ENCODE measurements around the gene MEF2A.

MEF2A gene

DNA sequence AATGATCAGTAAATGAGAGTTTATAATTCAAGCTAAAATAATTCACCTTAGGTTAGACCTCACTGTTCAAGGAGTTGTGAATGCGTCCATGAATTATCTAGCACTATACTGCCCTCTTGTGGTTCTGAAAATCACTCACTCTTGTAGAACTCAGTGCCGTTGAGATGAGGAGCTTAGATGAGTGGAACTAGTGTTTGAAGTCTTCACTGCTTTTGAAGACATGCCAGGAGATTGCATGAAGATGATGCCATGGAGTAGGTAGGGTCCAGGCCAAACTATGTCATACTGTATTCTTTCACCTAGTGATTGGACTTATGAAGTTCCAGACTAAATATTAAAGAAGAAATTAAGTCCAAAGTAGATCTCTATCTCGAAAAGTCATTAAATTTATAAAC is 138.7 kb downstream of the MEF2A start:
- DNase-seq (ENCODE audit: low read depth): no peak

GRCh38 chr15:99706557-99707303 is 140.9 kb downstream of the MEF2A start:
- no peak for DNase-seq (ENCODE audit: low read depth)

DNA sequence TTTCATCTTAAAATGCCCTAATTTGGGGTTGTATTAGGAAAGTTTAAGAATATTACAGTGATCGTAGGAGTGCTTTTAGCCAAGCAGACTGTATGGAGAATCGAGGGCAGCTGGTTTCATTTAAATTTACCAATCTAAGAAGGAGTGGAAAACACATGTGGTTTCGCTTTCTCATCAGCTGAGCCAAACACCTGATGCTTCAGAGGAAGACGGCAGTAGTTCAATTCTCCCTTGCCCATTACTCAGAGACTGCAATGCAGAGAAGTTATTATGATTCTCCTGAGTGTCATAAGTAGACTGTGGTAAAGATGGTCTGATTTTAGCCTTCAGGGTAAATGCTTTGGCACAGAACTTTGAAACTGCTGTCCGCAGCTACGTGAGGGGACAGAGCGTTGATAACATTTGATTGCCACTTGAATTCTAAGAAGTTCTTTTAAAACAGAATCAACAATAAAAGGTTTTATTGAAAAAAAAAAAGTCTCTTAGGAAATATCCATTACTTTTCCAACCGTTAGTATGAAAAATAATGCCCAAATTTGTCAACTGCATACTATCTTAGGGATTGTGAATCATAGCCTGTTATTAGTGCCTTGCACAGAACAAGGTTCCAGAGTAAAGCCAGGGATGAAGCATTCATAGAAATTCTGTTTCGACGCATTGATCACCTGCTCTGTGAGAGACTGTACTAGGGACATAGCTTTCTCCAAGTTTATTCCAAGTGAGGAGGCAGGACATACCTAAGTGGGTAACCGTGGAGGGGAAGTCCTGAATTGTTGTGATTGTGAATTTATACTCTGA is 141.9 kb downstream of the MEF2A start:
- DNase-seq (ENCODE audit: low read depth): no peak

DNA sequence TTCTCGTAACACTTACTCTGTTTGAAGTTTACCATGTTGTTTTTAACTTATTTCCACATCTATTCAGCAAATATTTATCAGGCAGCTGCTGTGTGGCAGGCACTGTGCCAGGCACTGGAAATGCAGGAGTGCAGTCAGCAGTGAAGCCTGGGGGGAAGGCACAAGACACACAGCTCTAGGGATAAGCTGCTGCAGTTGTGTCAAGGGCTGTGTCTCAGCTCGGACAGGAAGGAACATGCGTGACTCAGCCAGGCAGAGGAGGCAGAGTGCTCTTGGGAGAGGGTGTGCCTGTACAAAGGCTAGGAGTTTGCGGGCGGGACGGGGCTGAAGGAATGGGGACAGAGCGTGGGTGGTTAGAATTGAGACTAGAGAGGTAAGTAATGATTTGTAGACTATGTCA is 142.8 kb downstream of the MEF2A start:
- no peak for DNase-seq (ENCODE audit: low read depth)

- no peak for DNase-seq (ENCODE audit: low read depth)
Measured at GRCh38 chr15:99709243-99709986, 143.6 kb downstream of the MEF2A start.

DNA sequence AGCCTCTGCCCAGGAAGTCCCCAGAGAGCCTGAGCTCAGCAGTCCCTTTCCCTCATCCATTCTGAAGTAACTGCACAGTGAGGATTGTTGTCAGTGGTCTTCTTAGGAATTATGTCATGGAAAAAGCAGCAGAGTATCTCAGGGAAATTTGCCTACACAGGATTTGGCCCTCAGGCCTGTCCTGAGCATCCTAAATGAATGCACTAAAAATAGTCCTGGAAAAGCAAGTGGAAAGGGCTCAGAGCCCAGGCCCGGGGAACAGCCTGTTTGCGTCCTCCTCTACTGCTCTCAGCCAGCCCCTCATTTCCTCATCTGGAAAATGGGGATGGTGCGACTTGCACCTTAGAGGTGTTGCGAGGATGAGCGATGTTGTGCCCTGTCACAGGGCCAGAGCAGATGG is 145.8 kb downstream of the MEF2A start:
- DNase-seq (ENCODE audit: low read depth): no peak

GRCh38 chr15:99712415-99712814 is 146.6 kb downstream of the MEF2A start:
- DNase-seq (ENCODE audit: low read depth): no peak

DNA sequence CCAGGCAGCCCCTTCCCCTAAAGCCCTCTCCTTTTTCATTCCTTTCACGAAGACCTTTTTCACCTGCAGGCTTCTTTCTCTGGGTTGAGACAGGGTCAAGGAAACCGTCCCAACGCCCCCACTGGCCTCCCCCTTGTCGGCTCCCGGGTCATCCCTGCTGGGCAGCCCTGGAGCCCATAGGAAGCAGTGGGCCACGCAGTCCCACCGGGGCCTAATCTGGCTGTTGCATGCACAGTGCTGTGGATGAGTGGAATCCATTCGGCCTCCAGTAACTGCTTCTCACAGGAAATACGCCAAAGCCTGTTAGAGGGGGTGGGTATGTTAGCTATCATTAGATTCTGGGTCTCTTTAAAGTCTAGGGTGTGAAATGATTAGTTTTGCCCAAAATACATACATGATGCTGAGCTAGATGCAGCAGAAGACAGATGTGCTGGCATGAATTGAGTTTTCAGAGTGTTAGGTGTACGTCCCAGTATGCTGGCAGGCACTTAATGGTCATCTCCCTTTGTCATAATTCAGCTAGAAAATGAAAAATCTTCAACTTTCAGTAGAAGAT is 150.8 kb downstream of the MEF2A start:
- DNase-seq (ENCODE audit: low read depth): no peak

DNA sequence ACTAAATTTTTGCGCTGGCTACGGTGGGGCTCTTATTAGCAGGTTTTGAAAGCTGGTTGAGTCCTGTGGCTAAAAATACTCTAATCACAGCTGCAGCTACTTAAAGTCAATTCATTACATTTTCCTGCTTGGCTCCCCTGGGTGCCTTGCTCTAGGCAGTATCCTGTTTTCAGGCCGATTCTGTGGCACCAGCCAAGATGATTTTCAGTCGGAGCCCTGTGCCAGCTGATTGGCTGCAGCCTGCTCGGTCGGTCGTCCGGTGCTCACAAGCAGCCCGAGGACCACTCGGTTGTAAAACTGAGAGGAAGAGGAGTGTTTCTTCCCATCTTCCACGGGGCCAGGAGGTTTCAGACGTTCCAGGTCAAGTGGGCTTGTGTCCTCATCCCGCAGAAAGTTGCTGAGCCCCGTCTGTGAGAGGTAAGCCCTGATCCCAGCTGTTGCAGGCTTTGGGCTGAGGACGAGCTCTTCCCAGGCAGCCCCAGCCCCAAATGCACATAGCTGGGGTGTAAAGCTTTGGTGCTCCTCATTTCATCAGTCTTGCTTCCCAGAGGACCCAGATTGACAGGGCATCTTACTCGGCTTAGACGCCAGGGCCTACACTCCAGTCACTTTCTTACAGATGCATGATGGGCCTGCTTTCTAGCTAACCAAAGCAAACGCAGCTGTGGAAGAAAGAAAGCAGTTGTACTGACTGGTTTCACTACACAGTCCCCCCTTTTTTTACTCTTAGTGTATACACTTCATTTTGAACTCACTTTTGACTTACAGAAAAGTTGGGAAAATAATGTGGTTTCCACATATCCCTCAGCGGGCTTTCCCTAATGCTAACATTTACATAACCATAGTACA is 151.6 kb downstream of the MEF2A start:
- no peak for DNase-seq (ENCODE audit: low read depth)

DNA sequence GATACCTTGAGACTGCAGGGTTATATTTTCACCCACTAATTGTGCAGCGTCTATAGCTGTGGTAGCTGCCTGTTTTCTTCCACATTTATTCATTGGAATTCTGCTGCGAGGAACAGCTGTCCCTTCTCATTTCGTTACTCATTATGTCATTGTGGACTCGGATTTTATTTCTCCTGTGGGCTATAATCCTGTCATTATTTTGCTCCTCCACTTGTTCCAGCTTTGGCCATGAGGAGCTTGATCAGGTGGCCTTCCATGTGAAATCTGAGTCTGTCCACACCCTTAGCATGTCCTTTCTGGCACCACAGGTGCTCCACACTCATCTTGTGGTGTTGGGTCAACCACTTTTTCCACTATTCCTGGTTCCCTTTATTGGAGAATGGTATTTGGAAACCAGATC is 152.6 kb downstream of the MEF2A start:
- DNase-seq (ENCODE audit: low read depth): no peak

DNA sequence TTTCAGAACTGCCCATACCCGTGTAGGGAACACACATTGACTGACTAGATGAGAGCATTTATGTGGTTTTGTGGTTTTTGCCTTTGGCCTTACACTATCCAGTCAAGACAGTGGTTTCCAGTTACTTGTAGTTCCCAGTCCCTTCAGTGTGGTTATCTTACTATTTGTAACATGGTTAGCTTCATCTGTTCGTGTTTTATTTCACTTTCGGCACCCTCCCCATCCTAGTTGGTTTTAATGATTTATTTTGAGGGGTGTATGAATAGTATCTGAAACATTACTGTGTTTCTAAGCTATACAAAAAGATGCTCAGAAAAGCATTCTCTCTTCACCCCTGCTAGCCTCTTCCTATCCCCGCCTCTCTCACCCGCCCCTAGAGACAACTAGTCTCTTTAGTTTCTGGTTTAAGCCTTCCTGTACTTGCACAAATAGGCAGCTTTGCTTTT is 153.3 kb downstream of the MEF2A start:
- no peak for DNase-seq (ENCODE audit: low read depth)

GRCh38 chr15:99720533-99720932 is 154.7 kb downstream of the MEF2A start:
- DNase-seq (ENCODE audit: low read depth): no peak

GRCh38 chr15:99721104-99721778 is 155.5 kb downstream of the MEF2A start:
- DNase-seq (ENCODE audit: low read depth): no peak

DNA sequence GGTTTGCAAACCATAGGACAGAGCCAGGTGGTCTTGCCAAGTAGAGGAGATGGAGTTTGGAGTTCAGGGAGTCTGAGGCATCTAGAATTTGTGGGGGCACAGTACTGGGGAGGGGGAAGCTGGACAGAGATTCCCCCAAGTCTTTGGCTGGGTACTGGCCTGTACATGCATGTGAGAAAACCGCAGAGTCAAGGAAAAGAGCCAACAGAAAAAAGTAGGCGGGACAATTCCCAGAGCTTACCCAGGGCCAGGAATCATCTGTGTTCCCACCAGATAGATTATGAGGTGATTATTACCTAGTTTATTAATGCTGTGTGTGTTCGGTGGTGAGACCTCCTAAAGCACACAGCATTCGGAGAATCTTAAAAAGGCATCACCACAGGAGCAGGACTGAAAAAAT is 156.1 kb downstream of the MEF2A start:
- no peak for DNase-seq (ENCODE audit: low read depth)

DNA sequence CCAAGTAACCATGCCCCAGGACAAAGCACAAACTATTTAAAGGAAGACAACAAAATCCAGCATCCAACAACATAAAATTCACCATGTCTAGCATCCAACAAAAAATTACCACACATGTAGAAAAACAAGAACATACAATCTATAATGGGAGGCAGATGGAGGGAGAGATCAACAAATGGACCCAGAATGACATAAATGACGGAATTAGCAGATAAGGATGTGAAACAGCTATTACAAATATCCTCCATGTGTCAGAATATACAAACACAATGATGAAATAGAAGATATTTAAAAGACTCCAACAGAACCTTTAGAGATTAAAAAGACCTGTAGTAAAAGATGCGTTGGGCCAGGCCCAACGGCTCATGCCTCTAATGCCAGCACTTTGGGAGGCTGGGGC is 156.6 kb downstream of the MEF2A start:
- no peak for DNase-seq (ENCODE audit: low read depth)

GRCh38 chr15:99726333-99726732 is 160.5 kb downstream of the MEF2A start:
- DNase-seq (ENCODE audit: low read depth): no peak

DNA sequence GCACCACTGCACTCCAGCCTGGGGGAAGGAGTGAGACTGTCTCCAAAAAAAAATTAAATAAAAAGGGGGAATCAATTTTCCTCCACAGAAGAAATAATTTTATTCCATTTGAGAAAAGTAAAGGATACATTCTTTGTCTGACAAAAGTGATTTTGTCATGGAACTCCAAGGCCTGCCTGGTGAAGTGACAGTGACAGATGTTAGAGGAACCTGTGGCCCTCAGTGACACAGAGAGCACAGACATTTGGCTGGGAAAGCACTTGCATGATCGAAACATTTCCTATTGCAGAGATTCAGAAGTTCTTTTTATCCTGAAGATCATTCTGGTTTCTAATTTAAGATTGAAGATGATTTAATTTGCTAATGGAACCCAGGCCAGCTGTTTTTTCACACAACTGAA is 161.5 kb downstream of the MEF2A start:
- no peak for DNase-seq (ENCODE audit: low read depth)

DNA sequence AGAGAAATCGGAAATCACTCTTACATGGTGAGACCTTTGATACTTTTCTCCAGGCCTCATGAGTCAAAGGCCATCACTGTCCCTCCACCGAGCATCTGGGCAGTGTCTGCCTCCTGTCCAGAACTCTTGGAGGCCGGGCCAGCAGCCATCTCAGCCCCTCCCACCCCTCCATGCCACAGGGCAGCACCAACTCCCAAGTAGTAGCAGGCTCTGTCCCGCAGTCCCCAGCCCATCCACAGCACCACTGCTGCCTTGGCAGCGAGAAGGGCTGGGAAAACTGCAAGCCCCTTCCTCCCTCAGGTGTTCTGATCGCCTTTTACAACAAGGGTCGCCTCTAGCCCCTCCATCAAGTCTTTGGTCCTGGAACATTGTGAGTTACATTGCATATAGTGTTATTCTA is 161.9 kb downstream of the MEF2A start:
- no peak for DNase-seq (ENCODE audit: low read depth)

DNA sequence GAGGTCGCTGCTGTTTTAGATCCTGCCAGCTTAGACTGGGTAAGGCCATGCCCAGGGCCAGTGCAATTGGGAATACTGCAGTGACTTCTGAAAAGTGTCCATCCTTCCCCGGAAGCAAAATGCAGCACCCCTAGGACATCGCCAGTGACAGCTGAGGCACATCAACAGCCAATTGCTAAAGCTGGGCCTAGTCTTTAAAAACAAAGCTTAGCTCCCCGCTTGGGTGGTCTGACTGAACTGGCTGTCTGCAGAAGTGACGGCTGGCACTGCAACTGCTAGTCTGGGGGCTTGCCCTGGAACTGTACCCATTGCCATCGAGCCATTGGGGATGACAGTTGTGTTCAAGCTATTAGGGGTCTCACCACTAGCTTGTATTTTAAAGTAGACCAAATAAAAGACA is 163.1 kb downstream of the MEF2A start:
- no peak for DNase-seq (ENCODE audit: low read depth)

DNA sequence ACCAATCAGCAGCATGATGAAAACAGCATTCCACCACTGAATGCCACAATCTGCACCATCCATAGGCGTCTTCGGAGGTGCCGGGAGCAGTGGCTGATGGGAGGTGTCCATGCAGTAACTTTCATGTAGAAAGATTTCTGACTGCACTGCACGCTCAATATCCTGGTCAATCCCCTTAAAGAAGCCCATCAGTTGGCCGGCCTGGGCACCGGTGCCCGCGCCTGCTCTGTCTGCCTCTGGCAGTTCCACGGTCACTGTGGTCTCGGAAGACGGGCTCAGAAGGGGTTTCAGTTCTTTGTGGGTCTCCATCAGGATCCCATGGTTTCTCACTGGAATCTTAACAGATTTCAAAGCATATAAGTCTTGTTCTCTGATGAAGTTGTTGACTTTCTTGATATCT is 163.5 kb downstream of the MEF2A start:
- no peak for DNase-seq (ENCODE audit: low read depth)

- no peak for DNase-seq (ENCODE audit: low read depth)
Measured at GRCh38 chr15:99729920-99730319, 164.1 kb downstream of the MEF2A start.

Measured in stimulated activated CD8-positive, alpha-beta memory T cell treated with anti-CD3 and anti-CD28 coated beads, Interleukin-15, amount 100 ng/mL, for 24 hours (primary cell).